DND-41 (cell line): ENCODE data around the gene RPP25L.

Experiments used
- ATAC-seq: fragments of 200-7000 bp; cut with Tn5 transposase; 3 replicates; pipeline ENCODE4 v1.9.1; 2021; ENCODE audit warnings: low read depth; ENCODE audit not compliant: insufficient read depth
- DNase-seq: peaks from one replicate; pipeline ENCODE4 v3.0.0-alpha.2; 2020
- H2AFZ ChIP-seq: 2 replicates; pipeline ENCODE4 v1.6.0; 2012; ENCODE audit warnings: low read depth, low read length
- H3K27ac ChIP-seq: 2 replicates; pipeline ENCODE4 v1.5.1; 2012; ENCODE audit warnings: low read length, inconsistent platforms
- H3K27me3 ChIP-seq: fragments of 200-600 bp; sonication (generic); 2 replicates; pipeline ENCODE4 v1.6.0; 2012; ENCODE audit warnings: low read length, mild to moderate bottlenecking, inconsistent platforms; ENCODE audit not compliant: insufficient read depth, poor library complexity
- H3K36me3 ChIP-seq: 2 replicates; pipeline ENCODE4 v1.5.1; 2012; ENCODE audit warnings: low read length, inconsistent platforms; ENCODE audit not compliant: insufficient read depth
- H3K4me1 ChIP-seq: 2 replicates; pipeline ENCODE4 v1.5.1; 2012; ENCODE audit warnings: mild to moderate bottlenecking, low read length; ENCODE audit not compliant: insufficient read depth
- H3K4me2 ChIP-seq: 2 replicates; pipeline ENCODE4 v1.6.0; 2012; ENCODE audit warnings: mild to moderate bottlenecking, moderate library complexity, low read length, inconsistent platforms; ENCODE audit not compliant: insufficient read depth
- H3K4me3 ChIP-seq, 2 experiments: fragments of 200-600 bp in 1 of 2; shearing (Covaris generic) in 1 of 2; 2 replicates each; pipeline ENCODE4 v1.5.1; 2012 to 2016; ENCODE audit warnings: inconsistent platforms in 2 of 2, low read length in 2 of 2, mild to moderate bottlenecking in 2 of 2, low read depth in 1 of 2, moderate library complexity in 1 of 2
- H3K79me2 ChIP-seq: 2 replicates; pipeline ENCODE4 v1.6.0; 2012; ENCODE audit warnings: low read length, inconsistent platforms; ENCODE audit not compliant: insufficient read depth
- H3K9ac ChIP-seq: 2 replicates; pipeline ENCODE4 v1.6.0; 2012; ENCODE audit warnings: low read depth, mild to moderate bottlenecking, inconsistent platforms, low read length, moderate library complexity
- H3K9me3 ChIP-seq: 2 replicates; pipeline ENCODE4 v1.5.1; 2012; ENCODE audit warnings: low read length, moderate library complexity, mild to moderate bottlenecking, inconsistent platforms; ENCODE audit not compliant: insufficient read depth, severe bottlenecking
- H4K20me1 ChIP-seq: 2 replicates; pipeline ENCODE4 v1.6.0; 2012; ENCODE audit warnings: low read length; ENCODE audit not compliant: insufficient read depth
- CTCF ChIP-seq: IDR thresholded peaks from 2 replicates; pipeline ENCODE4 v1.5.1; 2012; ENCODE audit warnings: borderline replicate concordance, low read length, moderate library complexity, mild to moderate bottlenecking; ENCODE audit not compliant: poor library complexity, severe bottlenecking; ENCODE audit errors: extremely low read depth
- EZH2 ChIP-seq: IDR thresholded peaks from 3 replicates; pipeline ENCODE4 v1.6.1; 2012; ENCODE audit warnings: borderline replicate concordance, low read depth, mild to moderate bottlenecking, moderate library complexity, low read length, inconsistent platforms; ENCODE audit not compliant: severe bottlenecking

Gene RPP25L

GRCh38 chr9:34568774-34569173, 43.1 kb downstream of the RPP25L start:
- H2AFZ ChIP-seq = no peak overlapping the region
- H3K27ac ChIP-seq = no peak overlapping the region
- no peaks in the 10 kb centered on the region for H3K79me2 ChIP-seq
- H3K9me3 ChIP-seq = no peaks in the 10 kb centered on the region
- no peaks in the 10 kb centered on the region for H3K4me1 ChIP-seq
- no peaks in the 10 kb centered on the region for H3K36me3 ChIP-seq
- no peak overlapping the region for H3K9ac ChIP-seq
- H3K27me3 ChIP-seq = peaks cover 5% of the 10 kb centered on the region
- H3K4me2 ChIP-seq = no peak overlapping the region
- ATAC-seq (no peak), DNase-seq (no peak)
- H4K20me1 ChIP-seq = no peaks in the 10 kb centered on the region; the same call in 1 of the 2 replicates
- TF ChIP-seq EZH2 = no peak
- TF ChIP-seq CTCF = no peak
- H3K4me3 ChIP-seq = no peak overlapping the region

GRCh38 chr9:34568133-34568532, 43.8 kb downstream of the RPP25L start:
- Histone ChIP-seq H3K9me3 (no peaks in the 10 kb centered on the region), H3K27me3 (peaks cover 5% of the 10 kb centered on the region), H3K36me3 (no peaks in the 10 kb centered on the region)

GRCh38 chr9:34566972-34567371, 44.9 kb downstream of the RPP25L start:
- ATAC-seq (no peak), DNase-seq (no peak)
- no peaks in the 10 kb centered on the region for H3K36me3 ChIP-seq
- no peaks in the 10 kb centered on the region; the same call in 1 of the 2 replicates for H4K20me1 ChIP-seq
- H3K9me3 ChIP-seq = peaks cover 3% of the 10 kb centered on the region
- no peaks in the 10 kb centered on the region for H3K79me2 ChIP-seq
- no peaks in the 10 kb centered on the region for H3K4me1 ChIP-seq
- no peak overlapping the region for H3K4me3 ChIP-seq
- no peak overlapping the region for H2AFZ ChIP-seq
- H3K9ac ChIP-seq = no peak overlapping the region
- H3K4me2 ChIP-seq = no peak overlapping the region
- TF ChIP-seq EZH2 (no peak), CTCF (no peak)
- H3K27me3 ChIP-seq = peaks cover 5% of the 10 kb centered on the region
- no peak overlapping the region for H3K27ac ChIP-seq

More at GRCh38 chr9:34568133-34568532, 43.8 kb downstream of the RPP25L start:
- TF ChIP-seq CTCF (no peak), EZH2 (no peak)
- no peak overlapping the region for H3K4me3 ChIP-seq
- no peaks in the 10 kb centered on the region; the same call in 1 of the 2 replicates for H4K20me1 ChIP-seq
- no peak overlapping the region for H3K4me2 ChIP-seq
- no peak overlapping the region for H3K27ac ChIP-seq
- no peak overlapping the region for H3K9ac ChIP-seq
- DNase-seq (no peak), ATAC-seq (no peak)
- no peaks in the 10 kb centered on the region for H3K79me2 ChIP-seq
- no peak overlapping the region for H2AFZ ChIP-seq
- no peaks in the 10 kb centered on the region for H3K4me1 ChIP-seq

- Histone ChIP-seq H3K9ac (no peak overlapping the region), H2AFZ (no peak overlapping the region), H3K36me3 (no peaks in the 10 kb centered on the region), H3K4me1 (no peaks in the 10 kb centered on the region), H3K27ac (no peak overlapping the region), H3K9me3 (peaks cover 4% of the 10 kb centered on the region), H3K27me3 (peaks cover 5% of the 10 kb centered on the region), H3K4me2 (no peak overlapping the region), H3K4me3 (no peak overlapping the region), H4K20me1 (no peaks in the 10 kb centered on the region; the same call in 1 of the 2 replicates), H3K79me2 (no peaks in the 10 kb centered on the region)
- DNase-seq (no peak), ATAC-seq (no peak)
- TF ChIP-seq CTCF = no peak
- no peak for TF ChIP-seq EZH2
Observed at GRCh38 chr9:34566322-34566721, 45.6 kb downstream of the RPP25L start.
